ENCODE measurements around the gene COA7.

Gene COA7

DNA sequence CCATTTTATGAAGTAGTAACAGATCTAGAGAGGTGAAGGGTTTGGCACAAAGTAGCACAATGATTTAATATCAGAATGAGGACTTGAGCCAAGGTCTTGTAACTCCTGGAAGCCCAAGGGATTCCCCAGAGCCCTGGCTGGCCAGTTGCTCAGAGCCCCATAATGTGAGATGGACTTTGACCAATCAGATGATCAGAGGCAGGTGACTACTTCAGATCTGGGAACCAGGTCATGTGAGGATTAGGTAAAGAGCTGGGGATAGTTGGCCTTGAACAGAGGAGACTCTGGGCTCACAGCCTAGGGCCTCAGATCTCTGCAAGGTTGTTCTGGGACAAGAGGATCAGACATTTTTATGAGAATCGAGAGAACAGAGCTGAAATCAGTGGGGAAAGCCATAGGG, 46.2 kb downstream of the COA7 start:
- Histone ChIP-seq H3K9ac (ENCODE audit: low read length) (no peak overlapping the region), H3K9me2 (replicated peaks; ENCODE audit: insufficient read depth, low read length) (no peaks in the 10 kb centered on the region), H3K4me1 (ENCODE audit: low read length) (no peaks in the 10 kb centered on the region), H3K4me2 (ENCODE audit: low read depth, low read length) (no peak overlapping the region), H3K79me2 (ENCODE audit: low read length) (no peaks in the 10 kb centered on the region), H3K4me3 (ENCODE audit: low read length) (no peak overlapping the region), H3K9me3 (replicated peaks; ENCODE audit: insufficient read depth, low read length) (no peaks in the 10 kb centered on the region), H2AFZ (ENCODE audit: low read length) (no peak overlapping the region), H4K20me1 (ENCODE audit: insufficient read depth, low read length) (no peaks in the 10 kb centered on the region), H3K36me3 (replicated peaks; ENCODE audit: insufficient read depth, low read length) (no peaks in the 10 kb centered on the region), H3K27ac (ENCODE audit: low read length) (no peak overlapping the region), H3F3A (ENCODE audit: insufficient read depth, low read length) (no peaks in the 10 kb centered on the region), H3K27me3 (replicated peaks; ENCODE audit: insufficient read depth, low read length) (no peaks in the 10 kb centered on the region)
- TF ChIP-seq EZH2phosphoT487 (IDR thresholded peaks at IDR 0.05; ENCODE audit: low read length): no peak
- no peak for TF ChIP-seq CTCF (IDR thresholded peaks at IDR 0.05; ENCODE audit: low read length)
- no peak for TF ChIP-seq EZH2 (optimal IDR thresholded peaks at IDR 0.05; ENCODE audit: low read depth, low read length)
- no peak for DNase-seq

- Histone ChIP-seq H3K4me1 (ENCODE audit: low read length) (no peaks in the 10 kb centered on the region), H2AFZ (ENCODE audit: low read length) (no peak overlapping the region), H3K9me3 (replicated peaks; ENCODE audit: insufficient read depth, low read length) (no peaks in the 10 kb centered on the region), H3K9me2 (replicated peaks; ENCODE audit: insufficient read depth, low read length) (no peaks in the 10 kb centered on the region), H3K27me3 (replicated peaks; ENCODE audit: insufficient read depth, low read length) (no peaks in the 10 kb centered on the region), H3K36me3 (replicated peaks; ENCODE audit: insufficient read depth, low read length) (no peaks in the 10 kb centered on the region), H3K27ac (ENCODE audit: low read length) (no peak overlapping the region), H3K4me2 (ENCODE audit: low read depth, low read length) (no peak overlapping the region), H4K20me1 (ENCODE audit: insufficient read depth, low read length) (no peaks in the 10 kb centered on the region), H3K9ac (ENCODE audit: low read length) (no peak overlapping the region), H3K79me2 (ENCODE audit: low read length) (no peaks in the 10 kb centered on the region), H3K4me3 (ENCODE audit: low read length) (no peak overlapping the region), H3F3A (ENCODE audit: insufficient read depth, low read length) (no peaks in the 10 kb centered on the region)
- TF ChIP-seq CTCF (IDR thresholded peaks at IDR 0.05; ENCODE audit: low read length) (no peak), EZH2 (optimal IDR thresholded peaks at IDR 0.05; ENCODE audit: low read depth, low read length) (no peak), EZH2phosphoT487 (IDR thresholded peaks at IDR 0.05; ENCODE audit: low read length) (no peak)
- no peak for DNase-seq
These were observed 52.9 kb downstream of the COA7 start for GRCh38 chr1:52645261-52645660.

- TF ChIP-seq CTCF (IDR thresholded peaks at IDR 0.05; ENCODE audit: low read length) (no peak), EZH2 (optimal IDR thresholded peaks at IDR 0.05; ENCODE audit: low read depth, low read length) (no peak), EZH2phosphoT487 (IDR thresholded peaks at IDR 0.05; ENCODE audit: low read length) (no peak)
- Histone ChIP-seq H3K36me3 (replicated peaks; ENCODE audit: insufficient read depth, low read length) (no peaks in the 10 kb centered on the region), H2AFZ (ENCODE audit: low read length) (no peak overlapping the region), H3F3A (ENCODE audit: insufficient read depth, low read length) (peaks cover 17% of the 10 kb centered on the region), H3K27me3 (replicated peaks; ENCODE audit: insufficient read depth, low read length) (no peaks in the 10 kb centered on the region), H3K4me3 (ENCODE audit: low read length) (no peak overlapping the region), H3K4me1 (ENCODE audit: low read length) (peaks cover 24% of the 10 kb centered on the region), H3K9ac (ENCODE audit: low read length) (no peak overlapping the region), H3K27ac (ENCODE audit: low read length) (no peak overlapping the region), H3K4me2 (ENCODE audit: low read depth, low read length) (no peak overlapping the region), H4K20me1 (ENCODE audit: insufficient read depth, low read length) (no peaks in the 10 kb centered on the region), H3K9me2 (replicated peaks; ENCODE audit: insufficient read depth, low read length) (no peaks in the 10 kb centered on the region), H3K9me3 (replicated peaks; ENCODE audit: insufficient read depth, low read length) (no peaks in the 10 kb centered on the region), H3K79me2 (ENCODE audit: low read length) (no peaks in the 10 kb centered on the region)
- DNase-seq: no peak
These were observed 56.8 kb downstream of the COA7 start for GRCh38 chr1:52641307-52641706.

Measured in MM.1S (cell line).